ENCODE results near the gene CADPS.
"Not testable (repeated sequence)": the region's sequence is repeated elsewhere in the genome, so short reads cannot be mapped to it uniquely, and the experiment has no call there.

Gene CADPS

DNA sequence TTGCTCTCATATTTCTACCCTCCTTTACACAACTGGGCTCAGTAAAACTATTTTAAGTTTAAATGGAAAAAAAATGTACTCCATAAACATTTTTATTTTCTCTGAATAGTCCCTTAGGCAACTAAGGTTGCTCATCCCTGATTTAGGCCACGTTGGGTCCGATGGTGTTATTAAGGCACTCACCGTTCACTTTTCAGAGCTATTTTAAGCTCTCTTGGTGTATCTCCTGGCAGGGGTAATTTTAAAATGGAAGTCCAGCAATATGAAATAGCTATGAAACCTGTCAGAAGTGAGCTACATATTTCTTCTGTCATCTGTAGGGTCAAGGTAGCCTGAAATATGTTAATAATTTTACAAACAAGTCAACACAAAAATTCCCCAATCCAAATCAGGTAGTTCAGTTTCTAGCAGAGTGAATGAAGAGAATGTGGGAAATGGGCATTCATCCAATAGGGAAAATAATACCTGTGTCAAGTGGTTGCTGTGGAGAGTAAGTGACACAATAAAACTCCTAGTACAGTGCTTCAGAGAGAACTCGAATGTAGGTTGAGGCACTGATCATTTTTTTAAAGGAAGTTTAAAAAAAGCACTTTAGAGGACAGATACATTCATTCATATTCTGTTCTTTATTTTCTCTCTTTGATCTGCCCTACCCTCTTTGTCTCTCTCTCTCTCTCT lies 292.6 kb downstream of the CADPS start:
- Histone ChIP-seq H3K9ac (ENCODE audit: low read length) (no peak overlapping the region), H2AFZ (ENCODE audit: low read length) (no peak overlapping the region), H3K27ac (ENCODE audit: low read depth, low read length, poor library complexity, severe bottlenecking) (no peak overlapping the region), H3K79me2 (ENCODE audit: insufficient read depth, low read length) (no peaks in the 10 kb centered on the region), H3K4me3 (ENCODE audit: low read depth, low read length, poor library complexity, severe bottlenecking) (no peak overlapping the region), H3K27me3 (ENCODE audit: insufficient read depth, low read length) (no peaks in the 10 kb centered on the region), H3F3A (ENCODE audit: insufficient read depth, low read length) (no peaks in the 10 kb centered on the region), H3K9me3 (ENCODE audit: low read length) (no peaks in the 10 kb centered on the region), H3K9me2 (ENCODE audit: low read depth, low read length) (no peaks in the 10 kb centered on the region), H3K4me1 (ENCODE audit: insufficient read depth, low read length, severe bottlenecking) (no peaks in the 10 kb centered on the region), H3K4me2 (ENCODE audit: low read length) (no peak overlapping the region), H4K20me1 (ENCODE audit: insufficient read depth, low read length) (no peaks in the 10 kb centered on the region), H3K36me3 (ENCODE audit: insufficient read depth, low read length) (no peaks in the 10 kb centered on the region)
- no peak for TF ChIP-seq EZH2 (IDR thresholded peaks at IDR 0.05; ENCODE audit: borderline replicate concordance, low read length)
- TF ChIP-seq, protein P1, sequence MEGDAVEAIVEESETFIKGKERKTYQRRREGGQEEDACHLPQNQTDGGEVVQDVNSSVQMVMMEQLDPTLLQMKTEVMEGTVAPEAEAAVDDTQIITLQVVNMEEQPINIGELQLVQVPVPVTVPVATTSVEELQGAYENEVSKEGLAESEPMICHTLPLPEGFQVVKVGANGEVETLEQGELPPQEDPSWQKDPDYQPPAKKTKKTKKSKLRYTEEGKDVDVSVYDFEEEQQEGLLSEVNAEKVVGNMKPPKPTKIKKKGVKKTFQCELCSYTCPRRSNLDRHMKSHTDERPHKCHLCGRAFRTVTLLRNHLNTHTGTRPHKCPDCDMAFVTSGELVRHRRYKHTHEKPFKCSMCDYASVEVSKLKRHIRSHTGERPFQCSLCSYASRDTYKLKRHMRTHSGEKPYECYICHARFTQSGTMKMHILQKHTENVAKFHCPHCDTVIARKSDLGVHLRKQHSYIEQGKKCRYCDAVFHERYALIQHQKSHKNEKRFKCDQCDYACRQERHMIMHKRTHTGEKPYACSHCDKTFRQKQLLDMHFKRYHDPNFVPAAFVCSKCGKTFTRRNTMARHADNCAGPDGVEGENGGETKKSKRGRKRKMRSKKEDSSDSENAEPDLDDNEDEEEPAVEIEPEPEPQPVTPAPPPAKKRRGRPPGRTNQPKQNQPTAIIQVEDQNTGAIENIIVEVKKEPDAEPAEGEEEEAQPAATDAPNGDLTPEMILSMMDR (IDR thresholded peaks at IDR 0.05; ENCODE audit: low read length): no peak

DNA sequence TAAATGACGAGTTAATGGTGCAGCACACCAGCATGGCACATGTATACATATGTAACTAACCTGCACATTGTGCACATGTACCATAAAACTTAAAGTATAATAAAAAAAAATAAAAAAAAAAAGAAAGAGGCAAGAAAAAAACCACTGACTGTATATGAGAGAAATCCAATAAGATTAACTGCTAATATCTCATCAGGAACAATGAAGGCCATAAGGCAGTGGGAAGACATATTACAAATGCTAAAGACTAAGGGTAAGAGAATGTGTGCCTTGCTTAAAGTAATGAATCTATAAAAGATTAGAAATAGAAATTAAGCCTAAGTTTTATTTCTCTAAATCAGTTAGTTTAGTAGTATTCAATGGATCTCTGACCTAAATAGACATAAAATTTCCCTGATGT lies 294.7 kb downstream of the CADPS start:
- not testable (repeated sequence) for H3K4me3 ChIP-seq (ENCODE audit: low read depth, low read length, poor library complexity, severe bottlenecking); H3K79me2 ChIP-seq (ENCODE audit: insufficient read depth, low read length); H3K9ac ChIP-seq (ENCODE audit: low read length); H3K27ac ChIP-seq (ENCODE audit: low read depth, low read length, poor library complexity, severe bottlenecking); H3K9me2 ChIP-seq (ENCODE audit: low read depth, low read length); H3F3A ChIP-seq (ENCODE audit: insufficient read depth, low read length); H2AFZ ChIP-seq (ENCODE audit: low read length); H3K4me1 ChIP-seq (ENCODE audit: insufficient read depth, low read length, severe bottlenecking); H4K20me1 ChIP-seq (ENCODE audit: insufficient read depth, low read length); H3K9me3 ChIP-seq (ENCODE audit: low read length); H3K36me3 ChIP-seq (ENCODE audit: insufficient read depth, low read length); H3K4me2 ChIP-seq (ENCODE audit: low read length); H3K27me3 ChIP-seq (ENCODE audit: insufficient read depth, low read length)

DNA sequence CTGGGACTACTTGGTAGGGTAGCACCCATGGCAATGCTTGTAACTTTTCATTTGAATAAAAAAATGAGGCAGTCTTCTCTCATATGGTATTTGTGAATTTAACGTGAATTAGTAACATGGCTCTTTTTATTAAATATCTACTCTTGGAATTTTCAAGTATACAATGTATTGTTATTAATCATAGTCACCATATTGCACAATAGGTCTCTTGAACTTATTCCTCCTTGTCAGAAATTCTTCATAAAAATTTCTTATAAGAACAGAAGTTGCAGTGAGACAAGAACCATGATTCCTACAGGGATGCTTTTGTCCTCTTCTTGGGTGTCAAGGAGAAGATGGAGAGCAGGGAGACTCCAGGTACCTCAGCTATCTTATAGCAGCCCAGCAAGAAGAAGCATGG lies 298.1 kb downstream of the CADPS start:
- TF ChIP-seq, protein P1 (IDR thresholded peaks at IDR 0.05; ENCODE audit: low read length): no peak
- no peak for TF ChIP-seq EZH2 (IDR thresholded peaks at IDR 0.05; ENCODE audit: borderline replicate concordance, low read length)
- H3K79me2 ChIP-seq (ENCODE audit: insufficient read depth, low read length): no peaks in the 10 kb centered on the region
- no peaks in the 10 kb centered on the region for H4K20me1 ChIP-seq (ENCODE audit: insufficient read depth, low read length)

DNA sequence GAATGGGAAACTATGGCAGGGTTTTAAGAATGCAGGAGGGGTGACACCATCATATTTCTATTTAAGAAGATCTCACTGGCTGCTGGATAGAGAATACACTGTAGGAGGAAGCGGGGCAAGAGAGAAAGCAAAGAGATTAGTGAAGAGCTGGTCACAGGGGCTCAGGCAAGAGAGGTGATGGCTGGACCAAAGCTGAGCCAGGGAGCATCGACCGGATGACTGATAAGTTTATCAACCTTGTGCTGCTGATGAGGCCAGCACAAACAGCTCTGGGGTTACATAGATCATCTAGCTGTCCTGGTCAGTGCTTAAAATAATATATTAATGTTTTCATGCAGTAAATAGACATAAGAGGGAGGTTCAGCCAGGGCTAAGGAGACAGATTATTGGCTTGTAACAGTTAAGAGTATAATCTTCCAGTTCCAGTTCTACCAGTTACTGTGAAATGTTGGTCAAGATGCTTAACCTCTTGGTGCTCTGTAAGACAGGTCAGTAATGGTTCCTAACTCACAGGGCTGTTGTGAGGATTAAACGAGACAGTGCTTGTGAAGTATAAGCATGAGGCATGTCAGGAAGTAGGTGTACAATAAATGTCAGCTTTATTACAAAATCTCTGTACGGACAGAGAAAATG lies 300.8 kb downstream of the CADPS start:
- Histone ChIP-seq H3K27me3 (ENCODE audit: insufficient read depth, low read length) (no peaks in the 10 kb centered on the region), H3K79me2 (ENCODE audit: insufficient read depth, low read length) (no peaks in the 10 kb centered on the region), H2AFZ (ENCODE audit: low read length) (no peak overlapping the region), H3K27ac (ENCODE audit: low read depth, low read length, poor library complexity, severe bottlenecking) (no peak overlapping the region), H3K4me1 (ENCODE audit: insufficient read depth, low read length, severe bottlenecking) (no peaks in the 10 kb centered on the region), H3K9me2 (ENCODE audit: low read depth, low read length) (no peaks in the 10 kb centered on the region), H3K4me2 (ENCODE audit: low read length) (no peak overlapping the region), H3K9me3 (ENCODE audit: low read length) (no peaks in the 10 kb centered on the region), H3K9ac (ENCODE audit: low read length) (no peak overlapping the region), H3F3A (ENCODE audit: insufficient read depth, low read length) (no peaks in the 10 kb centered on the region), H3K4me3 (ENCODE audit: low read depth, low read length, poor library complexity, severe bottlenecking) (no peak overlapping the region), H3K36me3 (ENCODE audit: insufficient read depth, low read length) (no peaks in the 10 kb centered on the region), H4K20me1 (ENCODE audit: insufficient read depth, low read length) (no peaks in the 10 kb centered on the region)
- no peak for TF ChIP-seq EZH2 (IDR thresholded peaks at IDR 0.05; ENCODE audit: borderline replicate concordance, low read length)
- TF ChIP-seq, protein P1 (IDR thresholded peaks at IDR 0.05; ENCODE audit: low read length): no peak

More for the DNA sequence above, 298.1 kb downstream of the CADPS start:
- no peak overlapping the region for H3K4me3 ChIP-seq (ENCODE audit: low read depth, low read length, poor library complexity, severe bottlenecking)
- no peaks in the 10 kb centered on the region for H3F3A ChIP-seq (ENCODE audit: insufficient read depth, low read length)
- no peak overlapping the region for H2AFZ ChIP-seq (ENCODE audit: low read length)
- no peak overlapping the region for H3K9ac ChIP-seq (ENCODE audit: low read length)
- no peaks in the 10 kb centered on the region for H3K9me3 ChIP-seq (ENCODE audit: low read length)
- H3K9me2 ChIP-seq (ENCODE audit: low read depth, low read length): no peaks in the 10 kb centered on the region
- H3K27ac ChIP-seq (ENCODE audit: low read depth, low read length, poor library complexity, severe bottlenecking): no peak overlapping the region
- H3K36me3 ChIP-seq (ENCODE audit: insufficient read depth, low read length): no peaks in the 10 kb centered on the region
- no peaks in the 10 kb centered on the region for H3K4me1 ChIP-seq (ENCODE audit: insufficient read depth, low read length, severe bottlenecking)
- H3K27me3 ChIP-seq (ENCODE audit: insufficient read depth, low read length): no peaks in the 10 kb centered on the region
- no peak overlapping the region for H3K4me2 ChIP-seq (ENCODE audit: low read length)

Measured in OCI-LY1 (cell line).